Calu3 (cell line): ENCODE results near the gene CDKN2AIPNL. TPM values are rescaled to one million over a fixed set of nuclear protein-coding genes. Genes with fewer than 3 reads are reported as not detected.

Source experiments
- BruUV-seq: library from RNA; stranded (reverse); fragments of 400-500 nt; replicated peaks from 2 replicates; lab custom pipeline; 2021; lab: Mats Ljungman, UMichigan
- CTCF ChIA-PET: fragments of 300-600 bp; sonication (Branson Sonifier 250); formaldehyde crosslinking; loops from one replicate; lab custom pipeline; 2022; ENCODE audit warnings: antibody characterized with exemption; lab: Charles Lee
- DNase-seq: peaks from one replicate; pipeline ENCODE4 v3.0.0; 2022
- H3K27ac Mint-ChIP-seq: one replicate; pipeline ENCODE4 v1.8.0; 2022; ENCODE audit warnings: mixed read lengths; ENCODE audit not compliant: unreplicated experiment
- H3K27me3 Mint-ChIP-seq: one replicate; pipeline ENCODE4 v1.8.0; 2022; ENCODE audit warnings: mixed read lengths; ENCODE audit not compliant: unreplicated experiment
- H3K36me3 Mint-ChIP-seq: one replicate; pipeline ENCODE4 v1.8.0; 2022; ENCODE audit warnings: mild to moderate bottlenecking, moderate library complexity, mixed read lengths; ENCODE audit not compliant: insufficient read depth, unreplicated experiment
- H3K4me1 Mint-ChIP-seq: one replicate; pipeline ENCODE4 v1.8.0; 2022; ENCODE audit warnings: mild to moderate bottlenecking, low read depth, mixed read lengths; ENCODE audit not compliant: unreplicated experiment
- H3K4me3 Mint-ChIP-seq: one replicate; pipeline ENCODE4 v1.8.0; 2022; ENCODE audit warnings: mild to moderate bottlenecking, low read depth, moderate library complexity, mixed read lengths; ENCODE audit not compliant: unreplicated experiment
- H3K9me3 Mint-ChIP-seq: one replicate; pipeline ENCODE4 v1.8.0; 2022; ENCODE audit warnings: low read depth, mixed read lengths; ENCODE audit not compliant: unreplicated experiment
- CTCF ChIP-seq: fragments of 200-600 bp; IDR thresholded peaks from one replicate; pipeline ENCODE4 v1.8.0; 2022; ENCODE audit warnings: antibody characterized with exemption; ENCODE audit not compliant: unreplicated experiment
- intact Hi-C: fragments of 100-400 bp; cut with micrococcal nuclease; formaldehyde crosslinking; loops from one replicate; pipeline ENCODE4 v1.10.0; 2022; ENCODE audit not compliant: unreplicated experiment
- total RNA-seq: library from RNA; stranded (reverse); gene quantifications from 2 replicates; pipeline ENCODE4 v1.2.3, GENCODE V29; 2022

CDKN2AIPNL gene
- total RNA-seq, 1 experiment from 2014 or later = 51.6 TPM

DNA sequence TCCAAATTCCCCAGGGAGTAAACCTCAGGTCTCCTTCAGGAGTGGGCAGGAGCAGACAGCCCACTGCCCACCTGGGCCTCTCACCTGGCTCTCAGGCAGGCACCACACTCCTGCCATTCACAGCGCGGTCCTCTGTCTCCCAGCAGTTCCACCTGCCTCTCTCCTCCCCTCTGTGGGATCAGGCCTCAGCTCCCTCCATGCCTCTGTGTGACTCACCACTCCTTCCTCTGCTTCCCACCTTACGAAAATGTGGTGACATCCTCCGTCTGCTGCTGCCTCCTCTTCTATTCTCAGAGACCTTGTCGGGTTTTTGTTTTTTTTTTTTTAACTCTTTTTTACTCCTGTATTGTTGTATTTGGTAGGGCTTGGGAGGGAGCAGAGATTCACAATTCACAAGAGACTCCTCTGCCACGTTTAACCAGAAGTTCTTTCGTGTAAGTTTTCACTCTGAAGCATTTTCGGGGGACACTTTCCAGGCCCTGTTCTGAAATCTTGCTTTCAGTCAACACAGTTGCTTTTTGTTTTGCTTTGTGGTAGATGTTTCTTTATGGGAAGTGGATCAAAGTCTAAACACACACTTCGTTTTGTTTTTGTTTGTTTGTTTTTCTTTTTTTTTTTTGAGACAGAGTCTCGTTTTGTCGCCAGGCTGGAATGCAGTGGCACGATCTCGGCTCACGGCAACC, 21.1 kb upstream of the CDKN2AIPNL start:
- CTCF ChIA-PET = interaction anchor here (0.7 kb wide), 1 partner anchor 347 kb away, joined by 4 read pairs; no protein-coding TSS in a partner anchor
- no peaks in the 10 kb centered on the region for H3K9me3 Mint-ChIP-seq
- BruUV-seq = no TSS peak

DNA sequence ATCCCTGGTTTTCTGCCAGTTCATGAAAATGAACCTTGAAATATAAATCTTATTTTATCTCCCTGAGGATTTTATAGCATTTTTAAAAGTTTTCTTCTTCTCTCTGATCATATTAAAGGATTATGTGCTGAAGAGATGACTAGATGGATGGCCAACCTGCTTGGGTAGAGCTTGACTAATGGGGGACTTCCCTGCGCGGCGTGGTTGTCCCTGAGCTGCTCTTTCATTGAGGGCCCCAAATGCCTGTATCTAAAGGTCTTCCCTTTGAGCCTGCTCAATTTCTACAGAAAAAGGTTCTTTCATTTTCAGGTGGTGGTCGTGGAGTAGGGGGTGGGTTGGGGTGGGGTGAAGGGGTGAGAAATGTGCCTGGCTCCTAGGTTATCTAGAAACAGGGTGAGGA, 20.5 kb upstream of the CDKN2AIPNL start:
- Mint-ChIP-seq H3K9me3 (no peaks in the 10 kb centered on the region), H3K4me3 (no peak overlapping the region), H3K4me1 (peaks cover 31% of the 10 kb centered on the region), H3K36me3 (peaks cover 7% of the 10 kb centered on the region), H3K27ac (no peak overlapping the region), H3K27me3 (no peaks in the 10 kb centered on the region)
- no TSS peak for BruUV-seq
- intact Hi-C loops = no loop called here
- no peak for TF ChIP-seq CTCF
- no peak for DNase-seq
- CTCF ChIA-PET = interaction anchor here (0.6 to 0.7 kb wide), 3 partner anchors 18 to 207 kb away, joined by 3 to 4 read pairs (median 3); no protein-coding TSS in a partner anchor

More for the DNA sequence above, 21.1 kb upstream of the CDKN2AIPNL start:
- no peak overlapping the region for H3K27ac Mint-ChIP-seq
- no peak for TF ChIP-seq CTCF
- H3K4me3 Mint-ChIP-seq = no peak overlapping the region
- peaks cover 34% of the 10 kb centered on the region for H3K4me1 Mint-ChIP-seq
- DNase-seq = no peak
- H3K36me3 Mint-ChIP-seq = peaks cover 8% of the 10 kb centered on the region
- intact Hi-C loops = no loop called here
- H3K27me3 Mint-ChIP-seq = no peaks in the 10 kb centered on the region

DNA sequence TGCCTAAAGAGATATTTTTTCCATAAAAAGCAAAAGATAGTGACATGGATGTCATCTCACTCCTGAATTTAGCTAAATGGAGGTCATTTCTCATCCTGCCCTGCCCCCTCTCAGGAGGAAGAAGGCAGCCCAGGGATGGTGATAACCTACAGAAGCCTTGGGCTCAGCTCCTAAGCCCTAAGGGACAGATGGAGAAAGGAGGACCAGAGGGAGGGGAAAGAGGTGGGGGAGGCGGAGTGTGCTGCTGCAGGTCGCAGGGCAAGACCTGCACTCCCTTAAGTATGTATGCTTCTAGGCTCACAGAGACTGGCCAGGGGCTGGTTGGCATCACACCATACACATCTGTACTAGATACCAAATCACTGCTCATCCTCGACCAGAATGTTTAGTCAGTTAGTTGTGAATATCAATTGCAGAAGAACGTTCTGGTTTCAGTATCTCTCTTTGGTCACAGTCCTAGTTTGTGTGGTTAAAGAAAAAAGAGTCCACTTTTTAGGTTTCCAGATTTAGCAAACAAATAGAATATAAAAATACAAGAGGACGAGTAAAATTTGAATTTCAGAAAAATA, 18.4 kb upstream of the CDKN2AIPNL start:
- no peak for TF ChIP-seq CTCF
- CTCF ChIA-PET = no interaction called here
- H3K27me3 Mint-ChIP-seq = no peaks in the 10 kb centered on the region
- no TSS peak for BruUV-seq
- no peak overlapping the region for H3K4me3 Mint-ChIP-seq
- no peaks in the 10 kb centered on the region for H3K36me3 Mint-ChIP-seq
- H3K4me1 Mint-ChIP-seq = peaks cover 10% of the 10 kb centered on the region
- no peaks in the 10 kb centered on the region for H3K9me3 Mint-ChIP-seq
- H3K27ac Mint-ChIP-seq = no peak overlapping the region
- intact Hi-C loops = no loop called here
- no peak for DNase-seq

GRCh38 chr5:134427540-134428041, 15.9 kb upstream of the CDKN2AIPNL start:
- H3K27ac Mint-ChIP-seq = no peak overlapping the region
- H3K4me3 Mint-ChIP-seq = no peak overlapping the region
- DNase-seq = no peak
- no peaks in the 10 kb centered on the region for H3K9me3 Mint-ChIP-seq
- no peaks in the 10 kb centered on the region for H3K27me3 Mint-ChIP-seq
- CTCF ChIA-PET = interaction anchor here (1.5 kb wide), 1 partner anchor 9 kb away, joined by 3 read pairs; no protein-coding TSS in a partner anchor
- intact Hi-C loops = no loop called here
- no peaks in the 10 kb centered on the region for H3K4me1 Mint-ChIP-seq
- BruUV-seq = no TSS peak
- TF ChIP-seq CTCF = no peak
- no peaks in the 10 kb centered on the region for H3K36me3 Mint-ChIP-seq
